GM12873 (cell line): ENCODE data around the gene PARD3B.

ENCODE experiments used
- CTCF ChIP-seq: IDR thresholded peaks from 2 replicates; pipeline ENCODE4 v1.5.1; 2012; ENCODE audit warnings: low read depth, mild to moderate bottlenecking, moderate library complexity, low read length, control low read depth; ENCODE audit not compliant: insufficient read depth; ENCODE audit errors: missing control alignments

Gene PARD3B

GRCh38 chr2:205543262-205543843 is 998.1 kb downstream of the PARD3B start:
- TF ChIP-seq CTCF = no peak

GRCh38 chr2:205543937-205544702 is 998.8 kb downstream of the PARD3B start:
- no peak for TF ChIP-seq CTCF

GRCh38 chr2:205545971-205546816 is 1000.9 kb downstream of the PARD3B start:
- TF ChIP-seq CTCF = no peak

GRCh38 chr2:205555566-205556230 is 1010.4 kb downstream of the PARD3B start:
- TF ChIP-seq CTCF = no peak

- no peak for TF ChIP-seq CTCF
These were observed 1011.1 kb downstream of the PARD3B start for GRCh38 chr2:205556357-205556756.

DNA sequence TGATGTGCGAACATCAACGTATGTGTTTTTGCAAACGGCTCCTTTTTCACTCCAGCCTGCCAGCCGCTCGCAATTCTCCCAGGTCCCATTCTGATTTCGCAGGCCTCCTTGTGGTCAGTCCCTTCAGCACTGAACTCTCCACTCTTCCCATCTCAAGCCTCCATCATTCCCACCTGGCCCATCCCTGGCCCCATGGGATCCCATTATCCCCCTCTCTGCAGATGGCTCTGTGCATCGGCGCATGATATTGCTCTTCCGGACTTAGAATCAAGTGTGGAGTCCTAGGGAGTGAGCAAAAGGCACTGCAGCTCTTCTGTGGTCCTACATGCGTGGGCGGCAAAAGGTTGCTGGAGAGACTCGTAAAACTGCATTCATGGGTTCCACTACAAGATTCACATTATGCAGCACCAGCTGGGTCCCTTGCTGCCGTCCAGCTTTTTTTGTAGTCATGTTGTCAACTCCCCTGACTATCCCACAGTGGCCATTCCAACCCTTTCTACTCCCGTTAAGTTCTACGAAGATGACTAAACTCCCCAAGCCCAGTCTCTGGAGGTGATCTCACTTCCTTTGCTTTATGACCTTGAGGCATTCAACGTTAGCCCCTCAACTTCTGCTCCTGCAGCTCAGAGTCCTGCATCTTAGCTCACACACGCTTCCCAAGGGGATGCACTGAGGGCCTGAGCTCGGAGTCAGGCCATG is 1011.7 kb downstream of the PARD3B start:
- no peak for TF ChIP-seq CTCF
